ENCODE data around the gene KY. TPM values are rescaled to one million over a fixed set of nuclear protein-coding genes. Genes with fewer than 3 reads are reported as not detected.

KY gene
- total and polyA plus RNA-seq, 5 donors = 0.81 to 3.6 (median 1.9) TPM

GRCh38 chr3:134567605-134568004, 83.2 kb downstream of the KY start:
- WGBS = 61% methylated on average over 4 of the region's 4 CpGs
- H3K4me1 ChIP-seq (ENCODE audit: control insufficient read depth, insufficient read depth, low read length) = no peaks in the 10 kb centered on the region
- no peak overlapping the region for H3K27ac ChIP-seq (ENCODE audit: low read length)
- no peaks in the 10 kb centered on the region for H3K27me3 ChIP-seq (ENCODE audit: control insufficient read depth, insufficient read depth)
- no peaks in the 10 kb centered on the region for H3K9me3 ChIP-seq (ENCODE audit: control insufficient read depth, low read length)
- no peak overlapping the region for H3K4me3 ChIP-seq (ENCODE audit: low read length)
- DNase-seq = no peak
- intact Hi-C loops (cut with DNase I) = no loop called here
- no peak for ATAC-seq

GRCh38 chr3:134564991-134565390, 85.8 kb downstream of the KY start:
- intact Hi-C loops (cut with DNase I) = no loop called here
- Histone ChIP-seq H3K4me3 (ENCODE audit: low read length) (no peak overlapping the region), H3K27ac (ENCODE audit: low read length) (no peak overlapping the region), H3K27me3 (ENCODE audit: control insufficient read depth, insufficient read depth) (no peaks in the 10 kb centered on the region), H3K4me1 (ENCODE audit: control insufficient read depth, insufficient read depth, low read length) (no peaks in the 10 kb centered on the region), H3K9me3 (ENCODE audit: control insufficient read depth, low read length) (no peaks in the 10 kb centered on the region)
- DNase-seq (no peak), ATAC-seq (no peak)
- 93% methylated on average over 2 of the region's 2 CpGs for WGBS

- H3K9me3 ChIP-seq (ENCODE audit: control insufficient read depth, low read length) = no peaks in the 10 kb centered on the region
- no peak for ATAC-seq
- WGBS = 95% methylated on average over 6 of the region's 6 CpGs
- H3K4me1 ChIP-seq (ENCODE audit: control insufficient read depth, insufficient read depth, low read length) = no peaks in the 10 kb centered on the region
- H3K27ac ChIP-seq (ENCODE audit: low read length) = no peak overlapping the region
- intact Hi-C loops (cut with DNase I) = no loop called here
- H3K27me3 ChIP-seq (ENCODE audit: control insufficient read depth, insufficient read depth) = no peaks in the 10 kb centered on the region
- H3K4me3 ChIP-seq (ENCODE audit: low read length) = no peak overlapping the region
- no peak for DNase-seq
These were observed 87.2 kb downstream of the KY start for GRCh38 chr3:134563601-134564000.

GRCh38 chr3:134562055-134562454, 88.8 kb downstream of the KY start:
- Histone ChIP-seq H3K27ac (ENCODE audit: low read length) (no peak overlapping the region), H3K4me1 (ENCODE audit: control insufficient read depth, insufficient read depth, low read length) (no peaks in the 10 kb centered on the region), H3K4me3 (ENCODE audit: low read length) (no peak overlapping the region), H3K27me3 (ENCODE audit: control insufficient read depth, insufficient read depth) (no peaks in the 10 kb centered on the region), H3K9me3 (ENCODE audit: control insufficient read depth, low read length) (no peaks in the 10 kb centered on the region)
- ATAC-seq (no peak), DNase-seq (no peak)
- intact Hi-C loops (cut with DNase I) = no loop called here
- WGBS = 85% methylated on average over 4 of the region's 4 CpGs

GRCh38 chr3:134559591-134559990, 91.2 kb downstream of the KY start:
- Histone ChIP-seq H3K27me3 (ENCODE audit: control insufficient read depth, insufficient read depth) (no peaks in the 10 kb centered on the region), H3K27ac (ENCODE audit: low read length) (no peak overlapping the region), H3K9me3 (ENCODE audit: control insufficient read depth, low read length) (no peaks in the 10 kb centered on the region), H3K4me3 (ENCODE audit: low read length) (no peak overlapping the region), H3K4me1 (ENCODE audit: control insufficient read depth, insufficient read depth, low read length) (no peaks in the 10 kb centered on the region)
- ATAC-seq (no peak), DNase-seq (no peak)
- intact Hi-C loops (cut with DNase I) = no loop called here
- 97% methylated on average over 3 of the region's 3 CpGs for WGBS

Other genes starting within 250 kb of the KY start
- 10 to 100 TPM; 75.6 to 95.8 (median 81.3) TPM for gene ANAPC13, start 165.0 kb downstream of the KY start, total RNA-seq
- gene ANAPC13, start 165.0 kb downstream of the KY start, polyA plus RNA-seq = 87.7 TPM
- gene CEP63, start 165.0 kb downstream of the KY start, total RNA-seq = 10 to 100 TPM; 31.3 to 41.6 (median 39.4) TPM
- gene CEP63, start 165.0 kb downstream of the KY start, polyA plus RNA-seq = 34.6 TPM
- gene EPHB1, start 144.2 kb upstream of the KY start, total RNA-seq = 1 to 10 TPM in 3 of 4 donors, under 1 TPM in 1; 0.97 to 1.6 (median 1.3) TPM
- 0.23 TPM for gene EPHB1, start 144.2 kb upstream of the KY start, polyA plus RNA-seq